Amniotic stem cell (primary cell): ENCODE data around the gene PRB3.
A peak's percentile ranks its signal among the peaks of the same experiment; 100 is the strongest.

Experiments used
- DNase-seq: peaks from one replicate; lab custom pipeline; 2025; lab: John Stamatoyannopoulos, UW

The PRB3 gene

DNA sequence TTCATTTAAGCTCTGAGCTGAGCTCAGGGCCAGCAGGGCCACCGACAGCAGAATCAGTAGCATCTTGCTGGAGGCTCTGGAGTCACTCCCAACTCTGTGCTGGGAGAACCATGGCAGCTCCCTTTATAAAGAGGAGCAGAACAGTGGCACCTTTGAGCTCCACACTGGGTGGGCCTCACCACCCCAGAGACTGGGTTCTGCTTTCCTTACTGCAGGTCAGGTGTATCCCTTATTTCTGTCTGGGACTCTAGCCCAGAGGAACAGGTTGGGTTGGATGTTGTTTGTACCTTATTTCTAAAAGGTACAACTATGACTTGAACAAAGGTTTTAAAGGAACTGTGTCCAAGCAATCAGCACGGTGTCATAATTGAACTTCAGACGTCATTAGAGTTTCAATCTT lies at the start of gene PRB3:
Gene PRB3, minus strand, starts transcription at position 101 of the 400 bp plus-strand sequence. Its CDS starts 38 bp downstream, at position 63.
- DNase-seq: no peak

DNA sequence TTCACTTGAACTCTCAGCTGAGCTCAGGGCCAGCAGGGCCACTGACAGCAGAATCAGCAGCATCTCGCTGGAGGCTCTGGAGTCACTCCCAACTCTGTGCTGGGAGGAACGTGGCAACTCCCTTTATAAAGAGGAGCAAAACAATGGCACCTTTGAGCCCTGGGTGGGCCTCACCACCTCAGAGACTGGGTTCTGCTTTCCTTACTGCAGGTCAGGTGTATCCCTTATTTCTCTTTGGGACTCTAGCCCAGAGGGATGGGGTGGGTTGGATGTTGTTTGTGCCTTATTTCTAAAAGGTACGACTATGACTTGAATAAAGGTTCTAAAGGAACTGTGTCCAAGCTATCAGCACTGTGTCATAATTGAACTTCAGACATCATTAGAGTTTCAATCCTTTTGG lies 40.8 kb upstream of the PRB3 start, which contains the start of gene PRB4:
Gene PRB4, minus strand, starts transcription at position 101 of the 400 bp plus-strand sequence. Its CDS starts 38 bp downstream, at position 63.
- no peak for DNase-seq

DNA sequence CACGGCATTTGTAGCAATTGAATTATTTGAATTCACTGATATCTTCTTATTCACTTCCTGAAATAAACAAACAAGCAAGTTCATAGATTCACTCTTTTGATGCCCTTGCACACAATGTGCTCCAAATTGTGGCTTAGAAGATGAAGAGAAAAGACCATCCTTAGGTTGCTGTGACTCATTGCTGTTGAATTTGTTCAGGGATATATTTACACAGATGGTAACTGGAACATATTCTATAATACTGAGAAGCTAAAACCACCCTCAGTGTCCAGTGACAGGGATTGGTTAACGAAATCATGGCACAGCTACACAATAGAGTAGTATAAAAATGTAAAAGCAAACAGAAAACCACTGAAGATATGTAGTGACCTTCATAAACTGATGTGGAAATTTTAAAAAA lies 37.6 kb upstream of the PRB3 start:
- no peak for DNase-seq

GRCh38 chr12:11273449-11273848 lies 3.9 kb upstream of the PRB3 start:
- DNase-seq: no peak

GRCh38 chr12:11264501-11264900 lies 5.0 kb downstream of the PRB3 start:
- DNase-seq: no peak

DNA sequence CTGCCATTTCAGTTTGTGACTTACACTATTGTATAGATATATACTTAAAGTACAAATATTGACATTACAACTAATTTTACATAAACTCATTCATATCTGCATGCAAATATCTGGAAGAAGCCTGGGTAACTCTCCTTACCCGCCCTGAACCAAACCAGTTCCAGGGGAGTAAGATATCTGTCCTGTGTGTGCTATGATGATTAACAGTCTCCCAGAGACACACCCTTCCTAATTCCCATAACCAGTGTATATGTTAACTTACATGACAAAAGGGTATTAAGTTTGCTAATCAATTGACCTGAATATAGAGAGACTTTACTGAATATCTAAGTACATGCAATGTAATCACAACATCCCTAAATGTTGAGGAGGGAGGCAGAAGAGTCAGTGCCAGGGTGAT lies 23.0 kb downstream of the PRB3 start:
- DNase-seq: no peak

- DNase-seq: no peak
Measured at GRCh38 chr12:11242656-11243055, 26.9 kb downstream of the PRB3 start.

DNA sequence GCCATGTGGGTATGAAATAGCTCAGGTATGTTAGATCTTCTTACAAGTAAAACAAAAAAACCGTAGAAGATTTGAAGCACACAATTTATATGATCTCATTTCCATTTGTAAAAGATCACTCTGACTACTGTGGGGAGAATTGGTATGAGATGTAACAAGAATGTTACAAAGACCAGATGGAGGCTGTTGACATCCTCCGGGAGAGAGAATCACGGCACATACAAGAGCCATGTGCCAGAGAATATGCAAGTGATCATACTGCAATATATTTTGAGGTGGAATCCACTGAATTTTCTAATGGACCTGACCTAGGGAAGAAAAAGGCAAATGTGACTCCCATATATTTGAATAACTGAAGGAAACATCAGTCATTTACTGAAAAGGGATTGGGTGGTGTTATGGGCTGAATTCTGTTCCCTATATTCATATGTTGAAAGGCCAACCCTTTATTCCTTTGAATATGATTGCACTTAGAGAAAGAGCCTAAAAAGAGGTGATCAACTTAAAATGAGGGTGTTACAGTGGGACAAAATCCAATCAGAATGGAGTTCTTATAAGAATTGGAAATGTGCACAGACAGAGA lies 29.1 kb downstream of the PRB3 start:
- no peak for DNase-seq

- no peak for DNase-seq
Measured at GRCh38 chr12:11238275-11238674, 31.2 kb downstream of the PRB3 start.

DNA sequence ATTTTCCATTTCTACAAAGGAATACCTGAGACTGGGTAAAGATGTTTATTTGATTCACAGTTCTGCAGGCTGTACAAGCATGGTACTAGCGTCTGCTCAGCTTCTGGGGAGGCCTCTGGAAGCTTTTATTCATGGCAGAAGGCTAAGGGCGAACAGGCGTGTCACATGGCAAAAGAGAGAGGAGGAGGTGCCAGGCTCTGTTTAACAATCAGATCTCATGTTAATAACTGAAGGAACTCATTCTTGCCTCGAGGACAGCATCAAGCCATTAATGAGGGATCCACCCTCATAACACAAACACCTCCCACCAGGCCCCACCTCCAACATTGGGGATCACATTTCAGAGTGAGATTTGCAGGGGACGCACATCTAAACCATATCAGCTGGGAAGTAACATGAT lies 36.0 kb downstream of the PRB3 start:
- DNase-seq: no peak

GRCh38 chr12:11228296-11228879 lies 41.1 kb downstream of the PRB3 start:
- peak; percentile 14 for DNase-seq

DNA sequence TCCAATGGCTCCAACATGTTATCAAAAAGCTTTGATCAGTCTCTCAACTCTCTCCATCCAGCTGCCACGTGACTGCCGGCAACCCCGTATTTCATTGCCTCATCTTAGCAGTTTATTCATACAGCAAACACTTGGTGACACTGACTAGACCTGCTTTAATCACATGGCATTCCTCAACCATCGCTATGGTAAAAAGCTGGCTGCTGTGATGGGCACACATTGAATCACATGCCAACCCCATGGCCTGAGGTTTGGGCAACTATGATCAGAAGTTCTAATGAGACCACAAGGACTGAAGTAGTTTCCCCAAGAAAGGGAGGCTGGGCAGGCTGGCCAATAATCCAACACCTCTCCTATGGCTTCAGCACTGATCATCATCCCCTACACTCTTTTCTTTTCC lies 42.1 kb downstream of the PRB3 start:
- DNase-seq: no peak
